Measurements from ENCODE around the gene ALK. TPM values are rescaled to one million over a fixed set of nuclear protein-coding genes. Genes with fewer than 3 reads are reported as not detected.

Gene ALK
- polyA plus RNA-seq, 1 of the 3 experiments (the other 2 are of a cell fraction), result 0.30 TPM

DNA sequence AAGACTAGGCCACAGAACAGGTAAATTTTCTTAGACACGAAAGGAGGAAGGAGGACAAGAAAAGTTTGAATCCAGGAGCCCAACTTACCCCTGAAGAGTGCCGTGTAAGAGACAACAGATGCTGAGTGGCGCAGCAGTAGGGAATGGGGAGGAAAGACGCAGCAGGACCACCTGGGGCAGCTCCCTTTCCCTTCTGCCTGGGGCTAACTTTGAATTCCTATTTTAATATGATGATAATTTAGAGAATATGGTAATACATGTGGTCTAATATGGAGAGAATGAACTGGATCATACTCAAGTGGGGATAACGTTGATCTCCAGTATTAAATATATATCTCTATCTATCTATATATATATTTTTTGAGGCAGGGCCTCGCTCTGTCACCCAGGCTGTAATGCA, 736.9 kb downstream of the ALK start (continued):
- TF ChIP-seq, protein P1, sequence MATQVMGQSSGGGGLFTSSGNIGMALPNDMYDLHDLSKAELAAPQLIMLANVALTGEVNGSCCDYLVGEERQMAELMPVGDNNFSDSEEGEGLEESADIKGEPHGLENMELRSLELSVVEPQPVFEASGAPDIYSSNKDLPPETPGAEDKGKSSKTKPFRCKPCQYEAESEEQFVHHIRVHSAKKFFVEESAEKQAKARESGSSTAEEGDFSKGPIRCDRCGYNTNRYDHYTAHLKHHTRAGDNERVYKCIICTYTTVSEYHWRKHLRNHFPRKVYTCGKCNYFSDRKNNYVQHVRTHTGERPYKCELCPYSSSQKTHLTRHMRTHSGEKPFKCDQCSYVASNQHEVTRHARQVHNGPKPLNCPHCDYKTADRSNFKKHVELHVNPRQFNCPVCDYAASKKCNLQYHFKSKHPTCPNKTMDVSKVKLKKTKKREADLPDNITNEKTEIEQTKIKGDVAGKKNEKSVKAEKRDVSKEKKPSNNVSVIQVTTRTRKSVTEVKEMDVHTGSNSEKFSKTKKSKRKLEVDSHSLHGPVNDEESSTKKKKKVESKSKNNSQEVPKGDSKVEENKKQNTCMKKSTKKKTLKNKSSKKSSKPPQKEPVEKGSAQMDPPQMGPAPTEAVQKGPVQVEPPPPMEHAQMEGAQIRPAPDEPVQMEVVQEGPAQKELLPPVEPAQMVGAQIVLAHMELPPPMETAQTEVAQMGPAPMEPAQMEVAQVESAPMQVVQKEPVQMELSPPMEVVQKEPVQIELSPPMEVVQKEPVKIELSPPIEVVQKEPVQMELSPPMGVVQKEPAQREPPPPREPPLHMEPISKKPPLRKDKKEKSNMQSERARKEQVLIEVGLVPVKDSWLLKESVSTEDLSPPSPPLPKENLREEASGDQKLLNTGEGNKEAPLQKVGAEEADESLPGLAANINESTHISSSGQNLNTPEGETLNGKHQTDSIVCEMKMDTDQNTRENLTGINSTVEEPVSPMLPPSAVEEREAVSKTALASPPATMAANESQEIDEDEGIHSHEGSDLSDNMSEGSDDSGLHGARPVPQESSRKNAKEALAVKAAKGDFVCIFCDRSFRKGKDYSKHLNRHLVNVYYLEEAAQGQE (IDR thresholded peaks at IDR 0.05; ENCODE audit: low read depth, low read length), result no peak
- TF ChIP-seq MXI1 (IDR thresholded peaks at IDR 0.05; ENCODE audit: low read depth, low read length), result no peak
- TF ChIP-seq, protein P2, sequence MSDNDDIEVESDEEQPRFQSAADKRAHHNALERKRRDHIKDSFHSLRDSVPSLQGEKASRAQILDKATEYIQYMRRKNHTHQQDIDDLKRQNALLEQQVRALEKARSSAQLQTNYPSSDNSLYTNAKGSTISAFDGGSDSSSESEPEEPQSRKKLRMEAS (IDR thresholded peaks at IDR 0.05; ENCODE audit: low read depth), result no peak

DNA sequence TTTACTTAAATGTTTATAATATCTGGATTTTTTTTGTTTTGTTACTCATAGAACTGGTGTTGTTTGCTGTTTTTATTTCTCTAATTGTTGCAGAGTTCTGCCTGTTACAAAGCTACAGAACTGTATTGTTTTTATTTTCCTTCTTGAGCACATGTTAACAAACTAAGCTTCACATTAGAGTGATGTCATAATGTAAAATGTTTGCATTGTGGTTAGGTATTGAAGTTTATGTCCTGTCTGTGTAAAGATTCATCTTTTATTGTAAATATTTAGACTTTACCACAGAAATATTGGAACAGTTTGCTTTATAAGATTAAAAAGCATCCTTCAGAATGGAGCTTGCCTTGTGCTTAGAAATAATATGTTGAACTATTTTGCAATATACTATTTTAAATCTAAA, 738.5 kb downstream of the ALK start:
- Histone ChIP-seq H4K20me1 (ENCODE audit: insufficient read depth) (no peaks in the 10 kb centered on the region), H3K9ac (no peak overlapping the region), H3K9me2 (no peaks in the 10 kb centered on the region), H3K4me2 (no peak overlapping the region), H3F3A (replicated peaks; ENCODE audit: insufficient read depth) (no peaks in the 10 kb centered on the region), H3K4me1 (ENCODE audit: control insufficient read depth in 1 of 2, insufficient read depth in 2 of 2, low read depth in 1 of 2, low read length in 1 of 2) (peaks cover 0 to 3% of the 10 kb centered on the region in 2 experiments; a peak in 2 of 4 replicates), H3K4me3 (ENCODE audit: low read depth in 2 of 2, low read length in 1 of 2) (no peak overlapping the region), H3K79me2 (ENCODE audit: insufficient read depth) (no peaks in the 10 kb centered on the region), H3K9me3 (no peaks in the 10 kb centered on the region), H3K27me3 (ENCODE audit: insufficient read depth) (no peaks in the 10 kb centered on the region), H3K36me3 (replicated peaks in 1 of 2; ENCODE audit: control insufficient read depth in 1 of 2, insufficient read depth in 2 of 2, low read length in 1 of 2) (peaks cover 10 to 45% of the 10 kb centered on the region in 2 experiments), H3K27ac (ENCODE audit: low read depth in 2 of 2, low read length in 1 of 2) (no peak overlapping the region), H2AFZ (ENCODE audit: low read depth) (no peak overlapping the region)
- TF ChIP-seq SMC3 (IDR thresholded peaks at IDR 0.05; ENCODE audit: low read depth, low read length) (no peak), NRF1 (IDR thresholded peaks at IDR 0.05; ENCODE audit: low read depth, low read length) (no peak), RCOR1 (IDR thresholded peaks at IDR 0.05; ENCODE audit: low read length) (no peak), MXI1 (IDR thresholded peaks at IDR 0.05; ENCODE audit: low read depth, low read length) (no peak), FOXM1 (IDR thresholded peaks at IDR 0.05; ENCODE audit: low read depth) (no peak), EZH2phosphoT487 (IDR thresholded peaks at IDR 0.05; ENCODE audit: borderline replicate concordance, low read depth) (no peak), GABPA (IDR thresholded peaks at IDR 0.05; ENCODE audit: low read depth) (no peak)
- TF ChIP-seq, protein P1 (IDR thresholded peaks at IDR 0.05; ENCODE audit: low read depth, low read length), result no peak
- POLR2A ChIA-PET, result no interaction called here
- no peak for DNase-seq
- CTCF ChIA-PET, result interaction anchor here (0.7 to 2.2 kb wide), 8 partner anchors 9 to 933 kb away, joined by 3 to 10 read pairs (median 4); no protein-coding TSS in a partner anchor
